ENCODE measurements around the gene ASNSD1. TPM values are rescaled to one million over a fixed set of nuclear protein-coding genes. Genes with fewer than 3 reads are reported as not detected.

The ASNSD1 gene
- total RNA-seq, 6 experiments from 2014 or later = 36.7 to 43.4 (median 38.3) TPM

GRCh38 chr2:189621781-189622180 lies 39.5 kb upstream of the ASNSD1 start:
- H3K4me3 Mint-ChIP-seq = no peak overlapping the region
- H3K27ac Mint-ChIP-seq = no peak overlapping the region
- H3K27me3 Mint-ChIP-seq (ENCODE audit: insufficient read depth) = peaks cover 9% of the 10 kb centered on the region
- H3K36me3 Mint-ChIP-seq (ENCODE audit: low read depth) = no peaks in the 10 kb centered on the region
- no peaks in the 10 kb centered on the region for H3K9me3 Mint-ChIP-seq
- no peak for TF ChIP-seq CTCF (IDR thresholded peaks at IDR 0.05)
- no peak for DNase-seq
- H3K4me1 Mint-ChIP-seq (ENCODE audit: low read depth) = no peaks in the 10 kb centered on the region

- H3K36me3 Mint-ChIP-seq (ENCODE audit: low read depth) = no peaks in the 10 kb centered on the region
- H3K4me3 Mint-ChIP-seq = no peak overlapping the region
- peaks cover 9% of the 10 kb centered on the region for H3K27me3 Mint-ChIP-seq (ENCODE audit: insufficient read depth)
- DNase-seq = no peak
- no peak for TF ChIP-seq CTCF (IDR thresholded peaks at IDR 0.05)
- H3K27ac Mint-ChIP-seq = no peak overlapping the region
- no peaks in the 10 kb centered on the region for H3K9me3 Mint-ChIP-seq
- H3K4me1 Mint-ChIP-seq (ENCODE audit: low read depth) = no peaks in the 10 kb centered on the region
These were observed 38.2 kb upstream of the ASNSD1 start for GRCh38 chr2:189623049-189623448.

DNA sequence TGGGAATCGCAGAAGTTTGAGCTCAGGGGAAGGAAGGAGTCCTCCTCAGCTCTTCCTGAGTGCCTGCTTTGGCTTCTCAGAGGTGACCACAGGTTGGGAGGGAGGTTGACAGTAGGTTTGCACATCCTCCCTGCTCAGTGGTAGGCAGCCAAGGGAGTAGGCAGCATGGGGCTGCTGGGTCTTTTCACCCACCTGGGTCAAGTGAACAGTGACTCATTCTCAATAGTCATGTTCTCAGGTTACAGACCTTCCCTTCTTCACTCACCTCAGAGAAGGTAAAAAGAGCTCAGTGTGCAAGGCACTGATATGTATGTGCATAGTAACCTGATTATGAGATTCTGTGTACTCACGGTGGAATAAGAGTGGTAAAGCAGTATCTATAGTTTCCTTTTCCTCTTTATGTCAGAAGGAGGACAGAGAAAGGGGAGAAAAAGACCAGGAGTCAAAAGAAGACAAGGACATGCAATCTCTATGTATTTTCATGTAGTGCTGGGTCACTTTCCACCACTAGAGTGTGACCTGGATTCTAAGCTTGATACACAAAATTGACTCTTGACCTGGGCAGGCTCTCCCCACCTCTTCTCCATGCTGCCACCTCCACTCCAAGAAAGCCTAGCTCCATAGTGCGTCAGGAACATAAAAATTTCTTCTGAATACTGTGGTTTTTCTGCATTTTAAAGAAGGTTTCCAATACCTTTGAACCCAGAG lies 36.5 kb upstream of the ASNSD1 start:
- Mint-ChIP-seq H3K27me3 (ENCODE audit: insufficient read depth) (peaks cover 9% of the 10 kb centered on the region), H3K36me3 (ENCODE audit: low read depth) (no peaks in the 10 kb centered on the region), H3K9me3 (no peaks in the 10 kb centered on the region), H3K4me3 (no peak overlapping the region), H3K27ac (no peak overlapping the region), H3K4me1 (ENCODE audit: low read depth) (peaks cover 8% of the 10 kb centered on the region)
- no peak for DNase-seq
- TF ChIP-seq CTCF (IDR thresholded peaks at IDR 0.05) = no peak

DNA sequence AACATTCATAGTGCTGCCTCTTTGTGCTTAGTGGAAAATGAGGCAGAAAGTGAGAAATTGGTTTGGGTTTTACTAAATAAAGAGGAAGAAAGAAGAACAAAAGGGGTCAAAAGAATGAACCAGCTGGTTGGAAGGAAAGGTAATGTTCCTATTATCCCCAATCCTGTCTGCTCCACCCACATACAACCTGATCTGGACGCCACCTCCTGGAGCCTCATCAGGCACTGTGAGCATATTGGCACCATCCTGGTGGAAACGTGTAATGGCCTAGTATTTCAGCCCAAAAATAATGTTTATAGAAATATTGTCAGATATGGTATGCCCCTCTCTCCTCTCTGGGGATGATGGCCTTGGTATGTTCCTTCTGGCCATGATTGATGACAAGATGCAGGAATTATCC lies 35.6 kb upstream of the ASNSD1 start:
- H3K27ac Mint-ChIP-seq = no peak overlapping the region
- no peaks in the 10 kb centered on the region for H3K9me3 Mint-ChIP-seq
- no peak overlapping the region for H3K4me3 Mint-ChIP-seq
- peaks cover 9% of the 10 kb centered on the region for H3K27me3 Mint-ChIP-seq (ENCODE audit: insufficient read depth)
- peaks cover 13% of the 10 kb centered on the region for H3K4me1 Mint-ChIP-seq (ENCODE audit: low read depth)
- no peak for TF ChIP-seq CTCF (IDR thresholded peaks at IDR 0.05)
- no peak for DNase-seq
- H3K36me3 Mint-ChIP-seq (ENCODE audit: low read depth) = no peaks in the 10 kb centered on the region

- TF ChIP-seq CTCF (IDR thresholded peaks at IDR 0.05) = no peak
- Mint-ChIP-seq H3K27ac (no peak overlapping the region), H3K9me3 (no peaks in the 10 kb centered on the region), H3K4me1 (ENCODE audit: low read depth) (peaks cover 31% of the 10 kb centered on the region), H3K27me3 (ENCODE audit: insufficient read depth) (peaks cover 9% of the 10 kb centered on the region), H3K36me3 (ENCODE audit: low read depth) (no peaks in the 10 kb centered on the region), H3K4me3 (no peak overlapping the region)
- DNase-seq = no peak
These were observed 33.5 kb upstream of the ASNSD1 start for GRCh38 chr2:189627789-189628188.
